HG03575 (cell line): ENCODE data around the gene SKIDA1.
"Not testable (repeated sequence)": the region's sequence is repeated elsewhere in the genome, so short reads cannot be mapped to it uniquely, and the experiment has no call there.

Experiments used
- ATAC-seq: cut with Tn5 transposase; IDR thresholded peaks from one replicate; pipeline ENCODE4 v1.9.1; 2021; ENCODE audit not compliant: unreplicated experiment, insufficient number of reproducible peaks, low FRiP score; ENCODE audit errors: extremely low read depth

Gene SKIDA1

DNA sequence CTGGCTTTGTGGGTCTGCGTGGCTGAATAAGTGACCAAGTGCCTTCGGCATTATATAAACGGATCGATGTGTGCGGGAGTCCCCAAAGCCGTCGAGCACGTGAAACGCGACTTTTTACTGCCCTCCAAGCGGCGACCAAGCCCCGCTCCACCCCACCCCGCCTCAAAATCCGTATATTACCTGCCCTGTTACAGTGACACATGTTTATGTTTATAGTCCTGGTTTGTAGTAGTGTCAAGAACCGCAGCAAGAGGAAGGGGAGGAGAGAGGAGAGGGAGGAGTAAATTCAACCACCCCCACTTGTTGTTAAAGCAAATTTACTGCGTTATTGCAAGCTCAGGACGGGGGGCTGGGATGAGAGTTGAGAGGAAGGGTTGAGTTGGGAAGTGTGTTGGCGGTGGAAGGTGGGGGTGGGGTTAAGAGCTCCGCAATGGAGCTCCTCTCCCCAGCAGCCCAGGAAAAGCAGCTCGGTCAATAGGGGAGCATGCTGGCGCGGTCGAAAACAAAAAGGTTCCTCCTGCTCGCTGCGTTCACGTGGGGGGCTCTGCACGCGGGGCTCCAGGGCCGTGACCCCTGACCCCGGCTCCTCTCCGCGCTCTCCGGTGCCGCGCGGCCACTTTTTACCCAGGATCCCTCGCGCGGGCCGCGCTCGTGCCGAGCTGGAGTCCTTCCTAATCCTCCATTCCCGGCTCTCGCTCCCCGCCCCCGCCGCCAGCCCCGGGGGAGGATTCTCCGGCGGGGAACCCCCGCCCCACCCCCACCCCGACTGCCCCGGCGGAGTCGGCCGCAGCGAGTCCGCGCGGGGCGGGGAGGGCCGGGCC is at the start of gene SKIDA1:
Gene SKIDA1, minus strand, starts transcription at position 316 of the 821 bp plus-strand sequence. CDS start 7,860 bp downstream, outside the sequence.
- no peak for ATAC-seq

DNA sequence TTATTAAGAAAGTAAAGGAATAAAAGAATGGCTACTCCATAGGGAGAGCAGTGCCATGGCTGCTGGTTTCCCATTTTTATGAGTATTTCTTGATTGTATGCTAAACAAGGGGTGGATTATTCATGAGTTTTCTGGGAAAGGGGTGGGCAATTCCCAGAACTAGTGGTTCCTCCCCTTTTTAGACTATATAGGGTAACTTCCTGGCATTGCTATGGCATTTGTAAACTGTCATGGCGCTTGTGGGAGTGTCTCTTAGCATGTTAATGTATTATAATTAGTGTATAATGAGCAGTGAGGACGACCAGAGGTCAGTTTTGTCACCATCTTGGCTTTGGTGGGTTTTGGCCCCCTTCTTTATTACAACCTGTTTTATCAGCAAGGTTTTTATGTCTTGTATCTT is 49.0 kb upstream of the SKIDA1 start:
- ATAC-seq: not testable (repeated sequence)

DNA sequence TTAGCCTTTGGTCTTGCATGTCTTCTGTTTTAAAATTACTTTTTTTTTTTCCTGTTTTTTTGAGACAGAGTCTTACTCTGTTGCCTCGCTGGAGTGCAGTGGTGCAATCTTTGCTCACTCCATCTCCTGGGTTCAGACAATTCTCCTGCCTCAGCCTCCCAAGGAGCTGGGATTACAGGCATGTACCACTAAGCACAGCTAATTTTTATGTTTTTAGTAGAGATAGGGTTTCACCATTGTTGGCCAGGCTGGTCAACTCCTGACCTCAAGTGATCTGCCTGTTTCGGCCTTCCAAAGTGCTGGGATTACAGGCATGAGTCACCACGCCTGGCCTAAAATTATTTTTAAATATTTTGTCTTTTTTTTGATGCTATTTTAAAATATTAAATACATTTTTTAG is 47.1 kb upstream of the SKIDA1 start:
- no peak for ATAC-seq

DNA sequence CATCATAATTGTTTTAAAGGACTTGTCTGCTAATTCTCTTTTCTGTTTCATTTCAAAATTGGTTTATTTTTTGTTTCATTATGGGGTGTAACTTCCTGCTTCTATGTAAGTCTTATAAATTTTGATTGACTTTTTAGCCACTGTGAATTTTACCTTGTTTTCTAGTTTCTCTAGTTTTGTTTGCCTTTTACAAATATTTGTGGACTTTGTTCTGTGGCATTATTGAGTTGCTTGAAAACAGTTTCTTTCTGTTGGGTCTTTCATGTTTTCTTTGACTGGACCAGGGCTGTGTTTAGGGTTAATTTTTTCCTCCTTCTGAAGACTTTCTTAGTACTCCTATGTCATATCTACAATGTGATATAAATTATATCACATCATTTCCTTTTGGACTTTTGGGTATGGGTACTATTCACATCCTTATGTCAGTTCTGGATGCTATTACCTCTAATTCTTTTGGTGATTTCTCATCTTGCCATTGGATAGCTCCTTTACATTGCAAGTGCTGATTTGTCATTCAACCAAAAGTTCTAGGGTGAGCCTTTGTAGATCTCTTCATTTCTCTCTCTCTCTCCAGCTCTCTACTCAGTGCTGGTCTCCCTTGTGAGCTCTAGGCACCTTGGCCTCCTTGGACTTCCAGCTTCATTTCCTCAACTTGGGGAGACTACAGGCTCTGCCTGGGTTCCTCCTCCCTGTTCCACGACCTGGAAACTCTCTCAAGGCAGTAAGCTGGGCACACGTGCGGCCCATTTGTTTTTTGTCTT is 45.5 kb upstream of the SKIDA1 start:
- ATAC-seq: no peak

DNA sequence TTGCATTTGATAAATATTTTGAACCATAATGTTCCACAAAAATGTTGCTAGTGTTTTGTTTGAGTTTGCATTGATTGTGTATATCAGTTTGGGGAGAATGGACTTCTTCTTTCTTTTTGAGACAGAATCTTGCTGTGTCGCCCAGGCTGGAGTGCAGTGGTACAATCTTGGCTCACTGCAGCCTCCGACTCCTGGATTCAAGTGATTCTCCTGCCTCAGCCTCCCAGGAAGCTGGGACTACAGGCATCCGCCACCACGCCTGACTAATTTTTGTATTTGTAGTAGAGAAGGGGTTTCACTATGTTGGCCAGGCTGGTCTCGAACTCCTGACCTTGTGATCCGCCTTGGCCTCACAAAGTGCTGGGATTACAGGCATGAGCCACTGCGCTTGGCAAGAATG is 33.5 kb upstream of the SKIDA1 start:
- not testable (repeated sequence) for ATAC-seq

DNA sequence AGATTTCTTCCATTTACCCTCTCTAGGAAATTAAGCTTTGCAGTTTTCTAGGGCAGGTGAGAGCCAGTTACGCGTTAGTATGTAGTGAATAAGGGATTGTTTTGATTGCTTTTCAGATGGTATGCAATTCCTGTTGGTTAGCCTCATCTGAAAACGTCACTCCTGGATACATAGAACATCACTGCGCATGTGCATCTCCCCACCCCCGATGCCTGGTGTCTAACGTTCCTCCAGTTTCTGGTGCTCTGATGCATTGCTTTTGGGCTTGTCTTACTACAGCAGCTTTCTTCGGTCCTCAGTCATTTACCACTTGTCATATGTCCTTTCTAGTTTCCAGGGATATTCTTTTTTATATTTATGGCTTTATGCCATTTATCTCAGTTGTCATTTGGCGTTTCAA is 31.0 kb upstream of the SKIDA1 start:
- ATAC-seq: no peak

DNA sequence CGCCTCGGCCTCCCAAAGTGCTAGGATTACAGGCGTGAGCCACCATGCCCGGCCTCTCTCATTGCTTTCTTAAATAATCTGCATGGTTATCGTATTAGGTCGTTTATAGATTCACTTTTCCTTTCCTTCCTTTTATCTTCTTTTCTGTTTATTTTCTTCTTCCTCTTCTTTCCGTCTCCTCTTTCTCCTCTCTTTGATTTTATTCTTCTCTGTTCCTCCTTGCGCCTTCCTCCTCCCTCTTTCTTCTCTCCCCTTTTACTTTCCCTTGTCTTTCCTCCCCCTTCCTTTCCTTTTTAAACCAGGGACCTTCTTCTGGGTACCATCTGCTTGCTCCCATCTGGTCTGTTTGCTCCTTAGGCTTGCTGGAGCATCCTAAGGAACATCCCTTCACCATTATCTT is 27.2 kb upstream of the SKIDA1 start:
- no peak for ATAC-seq

DNA sequence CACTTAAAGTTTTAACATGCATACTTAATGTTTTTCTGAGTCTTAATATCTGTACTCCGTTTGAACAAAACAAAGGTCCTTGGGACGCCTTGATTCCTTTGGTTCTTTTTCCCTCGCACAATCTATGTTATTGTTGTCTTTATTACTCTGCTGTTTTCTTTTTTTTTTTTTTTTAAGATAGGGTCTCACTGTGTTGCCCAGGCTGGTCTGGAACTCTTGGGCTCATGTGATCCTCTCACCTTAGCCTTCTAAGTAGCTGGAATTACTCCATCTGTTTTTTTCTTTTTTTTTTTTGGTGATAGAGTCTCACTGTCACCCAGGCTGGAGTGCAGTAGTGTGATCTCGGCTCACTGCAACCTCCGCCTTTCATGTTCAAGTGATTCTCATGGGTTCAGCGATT is 21.8 kb upstream of the SKIDA1 start:
- no peak for ATAC-seq

DNA sequence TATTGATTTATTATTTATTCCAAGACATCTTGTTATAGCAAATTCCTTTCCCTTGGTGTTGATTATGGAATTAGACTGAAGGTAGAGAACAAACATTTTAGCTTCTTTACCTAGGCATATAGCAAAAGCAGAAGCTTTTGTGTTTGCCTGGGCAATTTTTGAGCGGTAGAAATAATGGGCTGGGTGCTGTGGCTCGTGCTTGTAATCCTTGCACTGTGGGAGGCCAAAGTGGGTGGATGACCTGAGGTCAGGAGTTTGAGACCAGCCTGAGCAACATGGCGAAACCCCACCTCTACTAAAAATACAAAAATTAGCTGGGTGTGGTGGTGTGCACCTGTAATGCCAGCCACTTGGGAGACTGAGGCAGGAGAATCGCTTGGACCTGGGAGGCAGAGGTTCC is 15.2 kb upstream of the SKIDA1 start:
- not testable (repeated sequence) for ATAC-seq

DNA sequence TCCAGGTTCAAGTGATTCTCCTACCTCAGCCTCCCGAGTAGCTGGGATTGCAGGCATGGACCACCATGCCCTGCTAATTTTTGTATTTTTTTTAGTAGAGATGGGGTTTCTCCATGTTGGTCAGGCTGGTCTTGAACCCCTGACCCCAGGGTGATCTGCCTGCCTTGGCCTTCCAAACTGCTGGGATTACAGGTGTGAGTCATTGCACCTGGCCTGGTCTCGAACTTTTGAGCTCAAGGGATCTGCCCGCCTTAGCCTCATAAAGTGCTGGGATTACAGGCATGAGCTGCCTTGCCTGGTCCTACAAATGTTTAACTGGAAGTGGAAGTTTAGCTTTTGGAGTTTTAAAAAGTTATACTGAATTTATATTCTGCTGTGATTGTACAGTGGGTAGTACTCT is 11.4 kb upstream of the SKIDA1 start:
- ATAC-seq: no peak

DNA sequence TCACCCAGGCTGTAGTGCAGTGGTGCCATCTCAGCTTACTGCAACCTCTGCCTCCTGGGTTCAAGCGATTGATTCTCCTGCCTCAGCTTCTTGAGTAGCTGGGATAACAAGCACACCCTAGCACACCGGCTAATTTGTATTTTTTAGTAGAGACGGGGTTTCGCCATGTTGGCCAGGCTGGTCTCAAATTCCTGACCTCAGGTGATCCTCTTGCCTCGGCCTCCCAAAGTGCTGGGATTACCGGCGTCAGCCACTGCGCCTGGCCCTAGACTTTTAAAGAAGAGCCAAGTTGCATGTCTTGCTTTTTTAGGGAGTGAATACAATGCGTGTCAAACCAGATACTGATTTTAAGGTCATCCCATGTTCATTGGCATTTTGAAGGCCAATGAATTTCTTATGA is 10.5 kb upstream of the SKIDA1 start:
- not testable (repeated sequence) for ATAC-seq

DNA sequence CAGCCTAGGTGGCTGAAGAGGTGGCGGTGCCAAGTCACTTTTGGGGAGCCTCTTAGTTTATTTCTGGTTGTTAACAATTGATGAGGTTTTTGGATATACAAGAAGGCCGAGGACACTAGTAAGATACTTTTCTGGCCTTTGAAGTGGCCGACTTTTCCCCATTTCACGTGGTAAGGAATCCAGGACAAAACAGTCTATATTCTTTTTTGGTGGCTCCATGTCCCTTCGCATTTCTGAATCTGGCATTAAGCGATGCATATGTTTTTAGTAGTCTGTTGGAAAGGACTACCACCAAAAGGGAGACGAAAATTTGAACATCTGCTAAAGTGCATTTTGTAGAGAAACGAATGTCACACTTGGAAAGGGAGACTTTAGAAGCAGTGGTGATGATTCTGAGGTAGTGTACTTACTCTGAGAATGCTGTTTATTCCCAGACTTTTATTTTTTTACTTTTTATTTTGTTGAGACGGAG is 10.0 kb upstream of the SKIDA1 start:
- no peak for ATAC-seq

DNA sequence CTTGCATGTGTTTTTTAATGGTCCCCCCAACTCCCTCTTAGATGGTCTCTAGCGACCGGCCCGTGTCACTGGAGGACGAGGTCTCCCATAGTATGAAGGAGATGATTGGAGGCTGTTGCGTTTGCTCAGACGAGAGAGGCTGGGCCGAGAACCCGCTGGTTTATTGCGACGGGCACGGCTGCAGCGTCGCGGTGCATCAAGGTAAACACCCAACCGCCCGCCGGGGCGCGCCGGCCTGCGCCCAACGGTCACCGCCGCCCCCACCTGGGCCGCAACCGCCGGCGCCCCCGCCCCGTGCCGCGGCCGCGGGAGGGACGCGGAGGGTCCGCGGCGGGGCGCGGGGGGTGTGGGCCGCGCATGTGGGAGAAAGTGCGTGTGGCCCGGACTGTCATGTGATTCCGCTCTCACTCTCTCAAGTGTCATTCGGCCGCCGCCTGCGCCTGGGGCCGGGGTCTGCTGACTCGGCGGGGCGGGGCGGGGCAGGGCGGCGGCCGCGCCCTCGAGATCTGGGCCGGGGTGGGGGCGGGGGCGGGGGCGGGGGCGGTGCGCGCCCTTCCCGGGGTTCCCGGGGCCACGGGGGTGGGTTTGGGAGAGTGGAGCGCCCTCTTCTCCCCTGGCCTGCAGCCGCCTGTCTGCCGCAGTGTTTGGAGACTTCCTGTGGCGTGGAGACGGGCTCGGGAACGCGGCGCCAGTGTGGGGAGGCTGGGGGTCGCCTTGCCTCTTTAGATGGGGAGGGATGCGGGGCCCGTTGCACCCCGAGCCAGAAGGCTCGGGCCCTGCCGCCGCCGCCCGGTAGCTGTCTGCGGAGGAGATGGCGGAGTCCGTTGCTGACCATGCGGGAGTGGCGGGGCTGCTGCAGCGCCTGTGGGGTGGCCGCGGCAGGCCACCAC is 9.4 kb upstream of the SKIDA1 start:
- ATAC-seq: no peak

DNA sequence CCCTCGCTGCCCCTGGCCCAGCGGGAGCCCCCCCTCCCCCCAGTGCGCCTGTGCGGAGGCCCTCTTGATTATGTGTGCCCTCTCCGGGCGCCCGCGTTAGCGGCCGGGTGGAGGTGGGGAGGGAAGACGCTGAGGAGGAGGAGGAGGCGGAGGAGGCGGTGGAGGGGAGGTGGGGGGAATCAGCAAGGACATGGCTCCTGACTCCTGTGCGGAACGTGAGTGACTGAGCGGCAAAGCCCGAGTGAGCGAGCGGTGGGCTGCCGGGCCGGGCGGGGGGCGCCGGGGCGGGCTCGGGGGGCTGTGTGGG is 8.8 kb upstream of the SKIDA1 start:
- ATAC-seq: no peak

DNA sequence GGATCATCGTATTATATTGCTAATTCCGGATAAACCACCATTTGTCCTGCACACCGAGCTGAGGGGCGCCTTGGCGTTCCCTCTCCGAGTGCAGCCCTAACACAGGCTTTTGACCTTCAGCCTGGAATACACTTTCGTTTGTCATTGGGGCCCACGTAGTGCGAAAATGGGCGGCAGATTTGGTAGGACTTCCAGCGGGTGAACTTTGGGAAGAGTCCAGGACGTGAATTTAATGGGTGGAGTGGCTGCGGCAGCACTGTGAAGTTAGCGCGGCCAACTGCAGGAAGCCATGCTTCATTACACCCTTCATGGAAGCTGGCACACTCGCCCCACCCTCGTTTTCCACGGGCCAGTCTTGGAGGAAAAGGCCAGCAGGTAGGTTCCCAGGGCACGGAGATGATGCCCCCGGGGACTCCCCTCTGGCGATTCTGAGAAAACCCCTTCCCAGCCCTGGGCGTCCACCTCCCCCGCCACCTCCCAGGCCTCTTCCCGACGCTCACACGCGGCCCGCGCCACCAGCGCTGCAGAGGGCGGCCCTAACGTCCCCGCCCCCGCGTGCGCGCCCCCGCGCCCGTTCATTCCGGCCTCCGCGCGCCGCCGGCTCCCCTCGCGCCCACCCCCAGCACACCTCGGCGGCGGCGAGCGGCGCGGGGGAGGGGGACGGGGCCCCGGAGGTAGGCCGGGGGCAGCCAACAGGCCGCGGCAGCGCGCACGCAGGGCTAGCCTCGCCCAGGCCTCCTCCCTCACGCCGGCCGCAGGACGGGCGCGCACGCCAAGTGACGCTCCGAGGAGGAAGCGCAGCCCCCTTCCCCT is 8.2 kb upstream of the SKIDA1 start, which contains the start of gene MLLT10:
Gene MLLT10, plus strand, starts transcription at position 766 of the 813 bp plus-strand sequence. CDS start 413 bp downstream, outside the sequence.
- no peak for ATAC-seq

DNA sequence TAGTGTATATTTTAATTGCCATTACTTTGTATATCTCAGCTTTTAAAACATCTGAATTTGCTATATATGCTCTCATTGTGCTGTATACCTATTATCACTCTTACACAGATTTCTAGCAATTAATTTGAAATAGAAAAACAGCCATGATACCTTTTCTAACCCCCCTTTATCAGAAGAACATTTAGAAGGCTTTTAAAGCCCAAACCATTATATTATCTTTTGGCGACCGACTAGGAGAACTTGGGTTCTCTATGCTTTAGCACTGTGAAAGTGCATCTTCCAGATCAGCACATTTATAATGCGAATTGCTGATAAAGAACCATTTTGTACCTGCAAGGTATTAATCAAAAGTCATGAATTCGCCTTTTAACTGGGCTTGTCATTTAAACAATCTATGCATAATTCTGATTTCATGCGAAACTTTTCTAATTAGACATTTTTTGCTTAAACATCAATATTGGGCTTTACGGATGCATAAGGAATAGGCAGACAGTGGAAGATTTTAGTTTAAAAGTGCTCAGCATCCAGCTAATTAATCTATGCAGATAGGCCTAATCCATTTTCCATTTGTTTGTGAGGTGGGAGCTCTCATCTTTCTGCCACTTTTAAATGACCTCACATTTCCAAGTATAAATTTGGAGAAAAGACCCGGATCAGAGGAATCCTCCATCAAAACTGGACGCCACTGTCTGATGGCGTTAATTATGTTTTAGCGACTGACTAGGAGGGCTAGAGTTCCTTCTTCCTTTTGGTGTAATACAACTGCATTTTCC is 7.4 kb upstream of the SKIDA1 start:
- ATAC-seq: no peak

DNA sequence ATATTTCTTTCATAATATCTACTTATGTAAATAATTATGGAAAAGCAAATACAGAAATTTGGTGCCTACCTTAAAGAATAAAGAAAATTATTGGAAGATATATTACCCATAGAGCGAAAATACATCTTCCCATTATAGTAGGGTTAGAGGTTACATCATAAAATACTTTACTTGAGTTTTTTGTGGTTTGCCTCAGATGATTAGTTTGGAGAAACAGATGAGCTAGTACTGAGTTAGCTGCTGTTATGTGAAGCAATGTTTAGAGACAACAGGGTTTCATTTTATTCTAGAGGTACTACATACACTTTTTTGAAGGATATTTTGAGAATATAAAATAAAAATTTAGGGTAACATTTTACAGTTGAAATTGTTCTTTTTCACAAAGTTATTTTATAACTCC is 5.7 kb upstream of the SKIDA1 start:
- ATAC-seq: no peak

DNA sequence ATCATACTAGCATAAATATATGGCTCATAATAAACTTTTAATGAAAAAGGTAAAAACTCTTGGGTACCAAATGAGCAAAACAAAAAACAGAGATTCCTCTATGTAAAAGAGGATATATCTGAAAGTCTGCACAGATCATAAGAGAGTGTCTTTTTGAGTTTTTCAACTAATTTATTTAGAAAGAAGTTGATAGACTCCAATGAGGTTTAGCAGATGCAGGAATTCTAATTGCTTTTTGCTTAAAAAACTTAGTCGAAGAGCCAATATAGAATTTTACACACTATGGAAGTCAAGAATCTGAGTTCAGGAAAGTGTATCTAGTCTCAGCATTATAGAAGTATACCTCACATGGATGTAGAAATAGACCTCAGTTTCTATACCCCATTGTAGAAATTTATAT is 5.2 kb upstream of the SKIDA1 start:
- ATAC-seq: no peak
